ENCODE measurements around the gene TLR10. TPM values are rescaled to one million over a fixed set of nuclear protein-coding genes. Genes with fewer than 3 reads are reported as not detected.

TLR10 gene, protein sequence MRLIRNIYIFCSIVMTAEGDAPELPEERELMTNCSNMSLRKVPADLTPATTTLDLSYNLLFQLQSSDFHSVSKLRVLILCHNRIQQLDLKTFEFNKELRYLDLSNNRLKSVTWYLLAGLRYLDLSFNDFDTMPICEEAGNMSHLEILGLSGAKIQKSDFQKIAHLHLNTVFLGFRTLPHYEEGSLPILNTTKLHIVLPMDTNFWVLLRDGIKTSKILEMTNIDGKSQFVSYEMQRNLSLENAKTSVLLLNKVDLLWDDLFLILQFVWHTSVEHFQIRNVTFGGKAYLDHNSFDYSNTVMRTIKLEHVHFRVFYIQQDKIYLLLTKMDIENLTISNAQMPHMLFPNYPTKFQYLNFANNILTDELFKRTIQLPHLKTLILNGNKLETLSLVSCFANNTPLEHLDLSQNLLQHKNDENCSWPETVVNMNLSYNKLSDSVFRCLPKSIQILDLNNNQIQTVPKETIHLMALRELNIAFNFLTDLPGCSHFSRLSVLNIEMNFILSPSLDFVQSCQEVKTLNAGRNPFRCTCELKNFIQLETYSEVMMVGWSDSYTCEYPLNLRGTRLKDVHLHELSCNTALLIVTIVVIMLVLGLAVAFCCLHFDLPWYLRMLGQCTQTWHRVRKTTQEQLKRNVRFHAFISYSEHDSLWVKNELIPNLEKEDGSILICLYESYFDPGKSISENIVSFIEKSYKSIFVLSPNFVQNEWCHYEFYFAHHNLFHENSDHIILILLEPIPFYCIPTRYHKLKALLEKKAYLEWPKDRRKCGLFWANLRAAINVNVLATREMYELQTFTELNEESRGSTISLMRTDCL
- not detected in 2 replicates for total RNA-seq (ENCODE audit: low replicate concordance)

GRCh38 chr4:38782452-38783108 is at the start of gene TLR10:
Gene TLR10, minus strand, starts transcription at chr4:38782990. Its CDS starts 7,400 bp downstream, at chr4:38775590.
- peak; percentile 74 for TF ChIP-seq CTCF (IDR thresholded peaks at IDR 0.05; ENCODE audit: insufficient read depth, low read length)
- H3K4me3 ChIP-seq (ENCODE audit: low read depth, low read length), result no peak within 1 kb of the TSS
- DNase-seq (ENCODE audit: low read depth), result peak; percentile 69

GRCh38 chr4:38832206-38832605 is 49.4 kb upstream of the TLR10 start:
- TF ChIP-seq CTCF (IDR thresholded peaks at IDR 0.05; ENCODE audit: insufficient read depth, low read length), result no peak
- no peak for DNase-seq (ENCODE audit: low read depth)
- H3K4me3 ChIP-seq (ENCODE audit: low read depth, low read length), result no peak overlapping the region

GRCh38 chr4:38831653-38832052 is 48.9 kb upstream of the TLR10 start:
- peak; percentile 21 for DNase-seq (ENCODE audit: low read depth)
- H3K4me3 ChIP-seq (ENCODE audit: low read depth, low read length), result no peak overlapping the region
- TF ChIP-seq CTCF (IDR thresholded peaks at IDR 0.05; ENCODE audit: insufficient read depth, low read length), result no peak

DNA sequence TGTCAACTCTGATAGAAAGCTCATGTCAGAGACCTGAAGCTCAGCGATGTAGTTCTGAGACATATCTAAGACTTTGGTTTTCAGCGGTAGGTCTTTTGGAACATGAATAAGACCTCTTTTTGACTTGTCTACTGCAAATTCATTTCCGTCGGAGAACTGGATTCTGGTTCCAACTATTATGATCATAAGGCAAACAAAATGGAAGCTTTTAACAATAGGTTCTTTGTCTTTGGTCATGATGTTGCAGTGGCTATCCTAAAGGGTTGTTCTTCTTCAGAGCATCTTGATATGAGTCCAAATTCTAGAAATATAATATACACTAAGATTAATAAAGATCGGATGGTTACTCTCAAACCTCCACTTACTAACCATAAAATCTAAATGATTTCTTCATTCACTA is 46.4 kb upstream of the TLR10 start:
- no peak for DNase-seq (ENCODE audit: low read depth)
- no peak for TF ChIP-seq CTCF (IDR thresholded peaks at IDR 0.05; ENCODE audit: insufficient read depth, low read length)
- H3K4me3 ChIP-seq (ENCODE audit: low read depth, low read length), result no peak overlapping the region

GRCh38 chr4:38823766-38824165 is 41.0 kb upstream of the TLR10 start:
- TF ChIP-seq CTCF (IDR thresholded peaks at IDR 0.05; ENCODE audit: insufficient read depth, low read length), result no peak
- no peak for DNase-seq (ENCODE audit: low read depth)
- no peak overlapping the region for H3K4me3 ChIP-seq (ENCODE audit: low read depth, low read length)

- DNase-seq (ENCODE audit: low read depth), result no peak
- H3K4me3 ChIP-seq (ENCODE audit: low read depth, low read length), result no peak overlapping the region
Observed at GRCh38 chr4:38822748-38823303, 40.0 kb upstream of the TLR10 start.

More at GRCh38 chr4:38822748-38823303, 40.0 kb upstream of the TLR10 start:
- TF ChIP-seq CTCF (IDR thresholded peaks at IDR 0.05; ENCODE audit: insufficient read depth, low read length), result no peak

Data from fibroblast of the aortic adventitia (primary cell).